Activated naive CD4-positive, alpha-beta T cell treated with anti-CD3 and anti-CD28 coated beads for 36 hours (primary cell): ENCODE results near the gene TRIOBP. TPM values are rescaled to one million over a fixed set of nuclear protein-coding genes. Genes with fewer than 3 reads are reported as not detected.
A peak's percentile ranks its signal among the peaks of the same experiment; 100 is the strongest.
"Not testable (repeated sequence)": the region's sequence is repeated elsewhere in the genome, so short reads cannot be mapped to it uniquely, and the experiment has no call there.

ENCODE experiments used
- CTCF ChIA-PET: fragments of 350-600 bp; sonication (Branson Sonifier 250); formaldehyde crosslinking; loops from one replicate; lab custom pipeline; 2021; ENCODE audit warnings: antibody characterized with exemption; lab: Charles Lee
- DNase-seq: peaks from one replicate; pipeline ENCODE4 v3.0.0-alpha.2; 2020
- H3K27ac Mint-ChIP-seq: one replicate; pipeline ENCODE4 v1.8.0; 2021; ENCODE audit warnings: mild to moderate bottlenecking, mixed read lengths
- H3K27me3 Mint-ChIP-seq: one replicate; pipeline ENCODE4 v1.8.0; 2021; ENCODE audit warnings: low read depth, mixed read lengths
- H3K36me3 Mint-ChIP-seq: one replicate; pipeline ENCODE4 v1.8.0; 2021; ENCODE audit warnings: low read depth, mixed read lengths
- H3K4me1 Mint-ChIP-seq: one replicate; pipeline ENCODE4 v1.8.0; 2021; ENCODE audit warnings: low read depth, mixed read lengths
- H3K4me3 Mint-ChIP-seq: one replicate; pipeline ENCODE4 v1.8.0; 2021; ENCODE audit warnings: mild to moderate bottlenecking, moderate library complexity, mixed read lengths
- H3K9me3 Mint-ChIP-seq: one replicate; pipeline ENCODE4 v1.8.0; 2021; ENCODE audit warnings: mixed read lengths
- intact Hi-C: fragments of 100-400 bp; cut with micrococcal nuclease; formaldehyde crosslinking; loops from one replicate; pipeline ENCODE4 v1.15.1; 2023
- total RNA-seq, 2 experiments: library from RNA; stranded (reverse); gene quantifications; one replicate each; pipeline ENCODE4 v1.2.3, GENCODE V29; 2021

Gene TRIOBP, protein sequence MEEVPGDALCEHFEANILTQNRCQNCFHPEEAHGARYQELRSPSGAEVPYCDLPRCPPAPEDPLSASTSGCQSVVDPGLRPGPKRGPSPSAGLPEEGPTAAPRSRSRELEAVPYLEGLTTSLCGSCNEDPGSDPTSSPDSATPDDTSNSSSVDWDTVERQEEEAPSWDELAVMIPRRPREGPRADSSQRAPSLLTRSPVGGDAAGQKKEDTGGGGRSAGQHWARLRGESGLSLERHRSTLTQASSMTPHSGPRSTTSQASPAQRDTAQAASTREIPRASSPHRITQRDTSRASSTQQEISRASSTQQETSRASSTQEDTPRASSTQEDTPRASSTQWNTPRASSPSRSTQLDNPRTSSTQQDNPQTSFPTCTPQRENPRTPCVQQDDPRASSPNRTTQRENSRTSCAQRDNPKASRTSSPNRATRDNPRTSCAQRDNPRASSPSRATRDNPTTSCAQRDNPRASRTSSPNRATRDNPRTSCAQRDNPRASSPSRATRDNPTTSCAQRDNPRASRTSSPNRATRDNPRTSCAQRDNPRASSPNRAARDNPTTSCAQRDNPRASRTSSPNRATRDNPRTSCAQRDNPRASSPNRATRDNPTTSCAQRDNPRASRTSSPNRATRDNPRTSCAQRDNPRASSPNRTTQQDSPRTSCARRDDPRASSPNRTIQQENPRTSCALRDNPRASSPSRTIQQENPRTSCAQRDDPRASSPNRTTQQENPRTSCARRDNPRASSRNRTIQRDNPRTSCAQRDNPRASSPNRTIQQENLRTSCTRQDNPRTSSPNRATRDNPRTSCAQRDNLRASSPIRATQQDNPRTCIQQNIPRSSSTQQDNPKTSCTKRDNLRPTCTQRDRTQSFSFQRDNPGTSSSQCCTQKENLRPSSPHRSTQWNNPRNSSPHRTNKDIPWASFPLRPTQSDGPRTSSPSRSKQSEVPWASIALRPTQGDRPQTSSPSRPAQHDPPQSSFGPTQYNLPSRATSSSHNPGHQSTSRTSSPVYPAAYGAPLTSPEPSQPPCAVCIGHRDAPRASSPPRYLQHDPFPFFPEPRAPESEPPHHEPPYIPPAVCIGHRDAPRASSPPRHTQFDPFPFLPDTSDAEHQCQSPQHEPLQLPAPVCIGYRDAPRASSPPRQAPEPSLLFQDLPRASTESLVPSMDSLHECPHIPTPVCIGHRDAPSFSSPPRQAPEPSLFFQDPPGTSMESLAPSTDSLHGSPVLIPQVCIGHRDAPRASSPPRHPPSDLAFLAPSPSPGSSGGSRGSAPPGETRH (N-terminal part only)
- 10 to 100 TPM; 17.5 to 18.8 TPM for total RNA-seq

DNA sequence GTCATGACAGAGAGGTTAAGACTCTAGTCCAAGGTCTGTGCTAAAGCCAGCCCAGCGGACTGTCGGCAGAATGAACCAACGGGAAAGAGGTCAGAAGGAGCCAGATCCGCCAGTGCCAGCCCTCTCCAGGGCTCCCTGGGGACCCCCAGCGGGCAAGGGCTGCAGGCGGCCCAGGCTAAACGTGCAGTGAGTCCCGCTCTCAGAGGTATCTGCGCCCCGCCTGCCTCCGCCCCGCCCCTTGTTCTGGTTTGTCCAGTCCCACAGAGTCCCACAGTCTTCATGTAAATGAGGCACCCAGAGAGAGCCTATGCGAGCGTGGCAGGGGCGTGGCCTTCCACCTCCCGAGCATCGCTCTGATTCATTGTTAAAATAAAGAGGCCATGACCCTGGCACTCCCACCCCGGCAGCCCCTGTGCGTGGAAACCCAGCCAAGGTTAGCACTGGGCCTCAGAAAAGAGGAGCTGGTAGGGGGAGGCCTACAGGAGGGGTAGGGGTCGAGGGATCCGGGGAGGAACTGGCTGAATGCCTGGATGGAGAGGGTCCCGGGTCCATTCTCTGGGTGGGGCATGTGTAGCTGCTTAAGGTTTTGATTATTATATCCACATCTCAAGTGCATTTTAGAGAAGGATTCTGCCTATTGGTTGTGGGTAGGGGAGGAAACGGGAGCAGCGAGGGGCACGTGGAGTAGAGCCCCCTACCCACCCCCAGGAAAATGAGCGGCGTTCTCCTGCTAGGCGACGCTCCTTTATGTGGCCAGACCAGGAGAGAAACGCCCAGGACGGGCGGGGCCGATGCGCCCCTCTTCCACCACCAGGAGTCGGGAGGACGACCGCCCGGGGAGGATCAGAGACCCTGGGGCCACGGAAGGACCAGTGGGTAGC, at the start of gene TRIOBP:
Gene TRIOBP (plus strand): TSS at position 392 of the 881 bp plus-strand sequence. CDS start 4,318 bp downstream, outside the sequence.
- Mint-ChIP-seq H3K4me3 (no peak within 1 kb of the TSS), H3K4me1 (peaks cover 18% of the 10 kb centered on the region), H3K27me3 (no peaks in the 10 kb centered on the region), H3K27ac (no peak within 1 kb of the TSS), H3K36me3 (peaks cover 19% of the 10 kb centered on the region), H3K9me3 (no peaks in the 10 kb centered on the region)
- peak; percentile 86 for DNase-seq
- CTCF ChIA-PET: interaction anchor here (1.5 to 3.8 kb wide), 3 partner anchors 16 to 83 kb away, joined by 4 to 20 read pairs (median 8); no protein-coding TSS in a partner anchor
- intact Hi-C loops: no loop called here

DNA sequence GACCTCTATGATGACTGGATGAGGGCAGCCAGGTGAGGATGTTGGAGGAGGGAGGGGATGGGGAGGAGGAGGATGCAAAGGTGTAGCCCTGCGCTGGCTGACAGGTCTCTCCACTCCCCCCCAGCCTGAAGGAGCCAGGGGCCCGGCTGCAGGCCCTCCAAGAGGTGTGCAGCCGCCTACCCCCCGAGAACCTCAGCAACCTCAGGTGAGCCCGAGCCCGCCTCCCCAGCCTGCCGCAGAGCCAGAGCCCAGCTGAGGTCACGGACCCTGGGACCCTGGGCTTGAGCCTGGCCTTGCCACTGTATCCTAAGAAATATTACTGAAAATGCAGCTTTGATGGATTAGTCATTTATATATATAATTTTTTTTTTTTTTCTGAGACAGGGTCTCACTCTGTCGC, 49.5 kb upstream of the TRIOBP start:
- peaks cover 21% of the 10 kb centered on the region for H3K36me3 Mint-ChIP-seq

DNA sequence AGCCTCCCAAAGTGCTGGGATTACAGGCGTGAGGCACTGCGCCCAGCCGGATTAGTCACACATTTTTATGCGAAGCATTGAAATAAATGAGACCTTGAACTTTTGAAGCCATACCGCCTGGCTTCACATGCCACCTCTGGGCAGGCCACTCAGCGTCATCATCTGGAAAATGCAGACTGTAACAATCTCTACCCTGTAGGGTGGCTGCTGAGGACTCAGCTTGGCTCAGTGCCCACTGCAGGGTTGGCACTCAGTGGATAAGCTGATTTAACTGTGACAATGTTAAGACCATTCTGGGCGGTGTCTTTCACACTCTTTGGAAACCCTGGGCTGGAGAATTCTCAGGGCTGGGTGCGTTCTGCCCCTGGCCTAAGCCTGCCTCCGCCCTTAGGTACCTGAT, 48.9 kb upstream of the TRIOBP start:
- no peaks in the 10 kb centered on the region for H3K9me3 Mint-ChIP-seq
- DNase-seq: no peak
- CTCF ChIA-PET: no interaction called here
- no peaks in the 10 kb centered on the region for H3K27me3 Mint-ChIP-seq
- no peak overlapping the region for H3K27ac Mint-ChIP-seq
- intact Hi-C loops: no loop called here
- peaks cover 24% of the 10 kb centered on the region for H3K36me3 Mint-ChIP-seq
- peaks cover 12% of the 10 kb centered on the region for H3K4me1 Mint-ChIP-seq
- no peak overlapping the region for H3K4me3 Mint-ChIP-seq

More for the DNA sequence above, 49.5 kb upstream of the TRIOBP start:
- DNase-seq: no peak
- H3K4me3 Mint-ChIP-seq: no peak overlapping the region
- no peaks in the 10 kb centered on the region for H3K27me3 Mint-ChIP-seq
- CTCF ChIA-PET: no interaction called here
- intact Hi-C loops: no loop called here
- H3K4me1 Mint-ChIP-seq: peaks cover 17% of the 10 kb centered on the region
- no peak overlapping the region for H3K27ac Mint-ChIP-seq
- no peaks in the 10 kb centered on the region for H3K9me3 Mint-ChIP-seq

DNA sequence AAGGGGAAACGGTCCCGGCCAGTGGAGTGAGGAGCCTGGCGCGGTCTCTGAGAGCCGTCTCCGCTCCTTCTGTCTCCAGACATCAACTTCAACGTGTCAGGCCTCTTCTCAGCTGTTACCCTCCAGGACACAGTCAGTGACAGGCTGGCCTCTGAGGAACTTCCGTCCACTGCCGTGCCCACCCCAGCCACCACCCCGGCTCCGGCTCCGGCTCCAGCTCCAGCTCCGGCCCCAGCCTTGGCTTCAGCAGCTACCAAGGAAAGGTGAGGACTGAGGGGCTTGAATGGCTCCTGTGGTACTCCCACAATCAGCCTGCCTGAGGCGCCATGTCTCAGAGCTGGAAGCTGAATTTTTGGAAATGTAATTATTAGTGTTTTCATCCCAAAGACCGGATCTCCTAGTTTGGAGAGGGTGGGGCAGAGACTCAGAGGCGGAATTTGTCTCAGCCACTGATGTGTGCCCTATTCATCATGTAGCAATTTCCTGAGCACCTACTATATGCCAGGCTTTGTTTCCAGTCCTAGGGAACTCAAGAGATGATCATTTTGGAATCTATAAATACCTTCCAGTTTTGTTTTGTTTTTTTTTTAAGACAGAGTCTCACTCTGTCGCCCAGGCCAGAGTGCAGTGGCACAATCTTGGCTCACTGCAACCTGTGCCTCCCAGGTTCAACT, 46.2 kb upstream of the TRIOBP start:
- intact Hi-C loops: no loop called here
- H3K27ac Mint-ChIP-seq: no peak overlapping the region
- peaks cover 20% of the 10 kb centered on the region for H3K36me3 Mint-ChIP-seq
- CTCF ChIA-PET: interaction anchor here (0.6 to 2.6 kb wide), 2 partner anchors 9 to 198 kb away, joined by 3 to 13 read pairs; no protein-coding TSS in a partner anchor
- no peak for DNase-seq
- no peaks in the 10 kb centered on the region for H3K4me1 Mint-ChIP-seq
- H3K27me3 Mint-ChIP-seq: no peaks in the 10 kb centered on the region
- no peak overlapping the region for H3K4me3 Mint-ChIP-seq
- H3K9me3 Mint-ChIP-seq: no peaks in the 10 kb centered on the region

DNA sequence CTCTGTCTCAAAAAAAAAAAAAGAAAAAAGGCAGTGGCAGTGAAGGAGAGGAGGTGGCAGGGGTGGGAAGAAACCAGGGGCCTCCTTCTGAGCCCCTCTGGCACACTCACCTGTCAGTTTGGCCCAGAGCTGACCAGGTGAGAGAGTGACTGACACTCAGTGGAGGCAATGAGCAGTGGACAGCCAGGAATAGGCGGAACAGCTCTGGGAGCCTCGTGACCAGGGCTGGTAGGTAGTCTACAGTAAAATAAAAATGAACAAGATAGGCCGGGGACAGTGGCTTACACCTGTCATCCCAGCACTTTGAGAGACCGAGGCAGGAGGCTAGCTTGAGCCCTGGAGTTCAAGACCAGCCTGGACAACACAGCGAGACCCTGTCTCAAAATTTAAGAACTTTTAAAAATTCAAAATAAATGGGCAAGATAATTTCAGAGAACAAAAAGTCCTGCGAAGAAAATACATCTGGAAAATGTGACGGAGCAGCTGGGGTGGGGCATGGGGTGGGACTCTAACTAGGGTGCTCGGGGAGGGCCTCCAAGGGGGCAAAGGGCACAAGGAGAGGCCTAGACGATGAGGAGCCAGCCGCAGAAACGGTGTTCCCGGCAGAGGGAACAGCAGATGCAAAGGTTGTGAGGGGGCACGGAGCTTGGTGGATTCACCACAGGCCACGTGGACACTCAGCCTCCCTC, 42.1 kb upstream of the TRIOBP start:
- CTCF ChIA-PET: interaction anchor here (11.2 kb wide), 1 partner anchor 12 kb away, joined by 101 read pairs; no protein-coding TSS in a partner anchor
- Mint-ChIP-seq H3K4me1 (peaks cover 16% of the 10 kb centered on the region), H3K27ac (peak overlapping the region; percentile 30), H3K27me3 (no peaks in the 10 kb centered on the region), H3K4me3 (no peak overlapping the region), H3K9me3 (no peaks in the 10 kb centered on the region), H3K36me3 (peaks cover 17% of the 10 kb centered on the region)
- intact Hi-C loops: no loop called here
- no peak for DNase-seq

DNA sequence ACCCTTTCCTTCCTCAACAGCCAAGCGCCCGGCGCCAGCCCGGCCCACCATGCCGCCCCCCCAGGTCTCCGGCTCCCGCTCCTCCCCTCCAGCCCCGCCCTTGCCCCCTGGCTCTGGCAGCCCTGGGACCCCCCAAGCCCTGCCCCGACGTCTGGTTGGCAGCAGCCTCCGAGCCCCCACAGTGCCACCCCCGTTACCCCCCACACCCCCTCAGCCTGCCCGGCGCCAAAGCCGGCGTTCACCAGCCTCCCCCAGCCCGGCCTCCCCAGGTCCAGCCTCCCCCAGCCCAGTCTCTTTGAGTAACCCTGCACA, 41.6 kb upstream of the TRIOBP start:
- H3K4me1 Mint-ChIP-seq: peaks cover 21% of the 10 kb centered on the region
- no peak for DNase-seq
- H3K27ac Mint-ChIP-seq: no peak overlapping the region
- H3K9me3 Mint-ChIP-seq: no peaks in the 10 kb centered on the region
- H3K4me3 Mint-ChIP-seq: no peak overlapping the region
- CTCF ChIA-PET: interaction anchor here (11.2 kb wide), 1 partner anchor 12 kb away, joined by 101 read pairs; no protein-coding TSS in a partner anchor
- H3K27me3 Mint-ChIP-seq: no peaks in the 10 kb centered on the region
- peaks cover 15% of the 10 kb centered on the region for H3K36me3 Mint-ChIP-seq
- intact Hi-C loops: no loop called here

DNA sequence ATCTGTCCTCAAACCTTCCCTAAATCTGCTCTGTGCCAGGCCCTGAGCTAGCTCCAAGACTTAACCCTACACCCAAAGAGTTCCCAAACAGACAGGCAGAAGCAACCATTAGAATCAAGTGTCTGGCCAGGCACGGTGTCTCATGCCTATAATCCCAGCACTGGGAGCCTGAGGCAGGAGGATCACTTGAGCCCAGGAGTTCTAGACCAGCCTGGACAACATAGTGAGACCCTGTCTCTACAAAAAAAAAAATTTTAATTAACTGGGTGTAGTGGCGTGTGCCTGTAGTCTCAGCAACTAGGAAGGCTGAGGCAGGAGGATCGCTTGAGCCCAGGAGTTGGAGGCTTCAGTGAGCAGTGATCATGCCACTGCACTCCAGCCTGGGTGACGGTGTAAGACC, 40.3 kb upstream of the TRIOBP start:
- intact Hi-C loops, DNase-seq, H3K9me3 Mint-ChIP-seq, H3K27me3 Mint-ChIP-seq, H3K4me3 Mint-ChIP-seq, H3K36me3 Mint-ChIP-seq: not testable (repeated sequence)
- Mint-ChIP-seq H3K4me1 (peaks cover 34% of the 10 kb centered on the region), H3K27ac (peak overlapping the region; percentile 72)
- CTCF ChIA-PET: interaction anchor here (0.6 to 11.2 kb wide), 3 partner anchors 13 to 114 kb away, joined by 3 to 101 read pairs (median 4); no protein-coding TSS in a partner anchor

DNA sequence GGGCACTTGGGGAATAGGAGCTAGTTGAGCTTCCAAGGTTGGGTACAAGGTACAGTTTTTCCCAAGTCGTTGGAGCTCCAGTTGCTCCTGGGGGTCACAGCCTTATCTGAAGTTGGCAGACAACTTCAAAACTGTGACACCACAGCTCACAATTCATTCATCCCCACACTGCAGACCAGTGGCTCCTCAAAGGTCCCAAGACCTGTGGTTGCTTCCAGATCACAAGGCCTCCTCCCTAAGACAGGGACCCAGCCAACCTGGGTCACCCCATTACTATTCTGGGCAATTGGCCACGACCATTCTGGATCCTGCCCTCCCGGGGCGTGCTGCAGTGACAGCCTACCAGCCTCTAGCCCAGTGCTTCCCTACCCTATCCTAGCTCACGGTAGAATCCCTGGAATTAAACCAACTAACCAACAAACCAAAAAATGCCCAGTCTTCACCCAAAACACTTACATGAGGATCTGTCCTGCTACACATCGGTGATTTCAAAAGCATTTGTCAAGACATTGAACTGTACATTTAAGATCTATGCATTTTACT, 39.2 kb upstream of the TRIOBP start:
- H3K4me3 Mint-ChIP-seq: peak overlapping the region; percentile 92
- H3K36me3 Mint-ChIP-seq: peaks cover 9% of the 10 kb centered on the region
- CTCF ChIA-PET: interaction anchor here (0.7 to 11.2 kb wide), 10 partner anchors 13 to 38 kb away, joined by 3 to 101 read pairs (median 4); no protein-coding TSS in a partner anchor
- H3K9me3 Mint-ChIP-seq: no peaks in the 10 kb centered on the region
- no peak for DNase-seq
- H3K27me3 Mint-ChIP-seq: no peaks in the 10 kb centered on the region
- H3K4me1 Mint-ChIP-seq: peaks cover 39% of the 10 kb centered on the region
- H3K27ac Mint-ChIP-seq: peak overlapping the region; percentile 83
- intact Hi-C loops: loop anchor here (1.0 kb wide), 4 partner anchors 14 to 187 kb away; partner anchors contain the start of genes ANKRD54 and GGA1

DNA sequence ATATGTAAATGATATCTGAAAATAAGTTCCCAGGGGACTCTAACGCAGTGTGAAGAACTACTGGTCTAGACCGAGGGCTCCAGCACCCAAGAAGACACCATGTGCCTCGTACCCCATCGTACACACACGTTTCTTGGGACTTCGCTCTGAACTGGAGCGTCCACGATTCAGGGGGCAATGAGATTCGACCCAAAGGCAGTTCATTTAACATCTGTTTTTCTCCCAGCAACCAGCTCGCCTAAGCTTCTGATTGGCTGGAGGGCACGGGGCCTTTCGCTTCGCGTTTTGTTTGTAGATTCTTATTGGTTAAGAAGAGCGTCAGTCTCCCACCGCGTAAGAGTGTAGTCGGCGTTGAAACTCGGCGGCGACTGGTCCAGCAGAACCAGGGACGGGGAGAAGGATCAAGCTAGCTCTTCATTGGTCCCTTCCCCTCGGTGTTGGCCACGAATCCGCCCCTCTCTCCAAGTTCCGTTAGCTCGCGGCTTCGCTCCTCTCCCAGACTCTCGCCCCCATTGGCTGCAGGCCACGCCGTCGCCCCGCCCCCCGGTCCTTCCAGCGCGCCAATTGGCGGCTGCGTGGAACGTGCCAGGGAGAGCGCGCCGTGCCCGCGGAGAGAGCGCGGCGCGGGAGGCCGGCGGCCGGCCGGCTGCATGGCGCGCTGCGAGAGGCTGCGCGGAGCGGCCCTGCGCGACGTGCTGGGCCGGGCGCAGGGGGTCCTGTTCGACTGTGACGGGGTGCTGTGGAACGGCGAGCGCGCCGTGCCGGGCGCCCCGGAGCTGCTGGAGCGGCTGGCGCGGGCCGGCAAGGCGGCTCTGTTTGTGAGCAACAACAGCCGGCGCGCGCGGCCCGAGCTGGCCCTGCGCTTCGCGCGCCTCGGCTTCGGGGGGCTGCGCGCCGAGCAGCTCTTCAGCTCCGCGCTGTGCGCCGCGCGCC, 38.4 kb upstream of the TRIOBP start, which contains the start of gene PDXP:
Gene PDXP (plus strand): TSS at position 591 of the 933 bp plus-strand sequence. CDS start 60 bp downstream, at position 651.
- Mint-ChIP-seq H3K4me1 (peaks cover 39% of the 10 kb centered on the region), H3K27ac (peak within 1 kb of the TSS; percentile 83), H3K4me3 (peak within 1 kb of the TSS; percentile 92), H3K36me3 (peaks cover 2% of the 10 kb centered on the region), H3K27me3 (no peaks in the 10 kb centered on the region), H3K9me3 (no peaks in the 10 kb centered on the region)
- intact Hi-C loops: loop anchor here (1.0 kb wide), 4 partner anchors 15 to 186 kb away; partner anchors contain the start of genes ANKRD54 and GGA1
- CTCF ChIA-PET: interaction anchor here (0.7 to 11.2 kb wide), 12 partner anchors 13 to 62 kb away, joined by 3 to 101 read pairs (median 5); partner anchors contain the start of gene LGALS1
- peak; percentile 98 for DNase-seq
